ENCODE measurements around the gene C9orf85.

DNA sequence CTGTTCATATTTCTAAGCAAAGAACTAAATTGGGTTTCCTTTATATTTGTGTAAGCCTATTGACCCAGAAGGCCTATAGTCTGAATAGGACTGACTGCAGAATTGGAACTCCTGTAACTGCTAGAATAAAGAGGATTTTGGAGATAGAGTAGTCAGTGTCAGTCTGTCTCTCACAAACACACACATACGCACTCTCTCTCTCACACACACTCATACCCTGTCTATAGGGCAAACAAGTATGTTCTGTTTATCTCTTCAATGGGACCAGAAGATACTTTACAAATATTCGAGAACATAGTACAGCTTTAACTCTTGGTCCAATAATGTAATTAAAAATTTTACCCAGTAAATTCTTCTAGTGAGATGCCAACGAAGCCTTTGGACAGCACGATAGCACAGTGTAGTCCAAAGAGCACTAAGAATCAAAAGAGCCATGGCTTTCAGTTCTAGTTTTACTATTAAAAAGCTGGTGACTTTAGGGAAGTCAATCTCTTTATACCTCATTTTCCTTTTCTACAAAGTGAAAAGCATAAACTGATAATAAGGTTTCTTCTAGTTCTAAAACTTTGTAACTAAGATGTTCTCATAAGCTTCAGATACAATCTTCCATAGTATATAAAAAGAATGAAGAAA lies 19.8 kb upstream of the C9orf85 start:
- no peak for TF ChIP-seq POLR2A (IDR thresholded peaks at IDR 0.05)
- TF ChIP-seq, protein P1, sequence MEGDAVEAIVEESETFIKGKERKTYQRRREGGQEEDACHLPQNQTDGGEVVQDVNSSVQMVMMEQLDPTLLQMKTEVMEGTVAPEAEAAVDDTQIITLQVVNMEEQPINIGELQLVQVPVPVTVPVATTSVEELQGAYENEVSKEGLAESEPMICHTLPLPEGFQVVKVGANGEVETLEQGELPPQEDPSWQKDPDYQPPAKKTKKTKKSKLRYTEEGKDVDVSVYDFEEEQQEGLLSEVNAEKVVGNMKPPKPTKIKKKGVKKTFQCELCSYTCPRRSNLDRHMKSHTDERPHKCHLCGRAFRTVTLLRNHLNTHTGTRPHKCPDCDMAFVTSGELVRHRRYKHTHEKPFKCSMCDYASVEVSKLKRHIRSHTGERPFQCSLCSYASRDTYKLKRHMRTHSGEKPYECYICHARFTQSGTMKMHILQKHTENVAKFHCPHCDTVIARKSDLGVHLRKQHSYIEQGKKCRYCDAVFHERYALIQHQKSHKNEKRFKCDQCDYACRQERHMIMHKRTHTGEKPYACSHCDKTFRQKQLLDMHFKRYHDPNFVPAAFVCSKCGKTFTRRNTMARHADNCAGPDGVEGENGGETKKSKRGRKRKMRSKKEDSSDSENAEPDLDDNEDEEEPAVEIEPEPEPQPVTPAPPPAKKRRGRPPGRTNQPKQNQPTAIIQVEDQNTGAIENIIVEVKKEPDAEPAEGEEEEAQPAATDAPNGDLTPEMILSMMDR (IDR thresholded peaks at IDR 0.05) = no peak
